ENCODE data around the gene MCAM. TPM values are rescaled to one million over a fixed set of nuclear protein-coding genes. Genes with fewer than 3 reads are reported as not detected.

Gene MCAM
- total RNA-seq, 1 donor from 2014 or later: 10.6 TPM

DNA sequence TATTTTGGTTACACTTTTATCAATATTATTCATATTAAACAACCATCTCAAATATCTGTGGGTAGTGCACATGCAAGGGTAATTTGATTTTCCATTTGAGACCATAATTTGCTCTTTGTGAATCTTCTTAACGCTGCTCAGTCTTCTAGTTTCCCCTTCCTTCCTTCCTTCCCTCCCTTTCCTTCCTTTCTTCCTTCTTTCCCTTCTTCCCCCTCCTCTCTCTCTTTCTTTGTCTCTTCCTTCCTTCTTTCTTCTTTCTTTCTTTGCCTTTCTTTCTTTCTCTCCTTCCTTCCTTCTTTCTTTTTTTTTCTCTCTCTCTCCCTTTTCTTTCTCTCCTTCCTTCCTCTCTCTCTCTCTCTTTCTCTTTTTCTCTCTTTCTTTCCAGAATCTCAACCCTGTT is 13.3 kb upstream of the MCAM start:
- no peak for DNase-seq

DNA sequence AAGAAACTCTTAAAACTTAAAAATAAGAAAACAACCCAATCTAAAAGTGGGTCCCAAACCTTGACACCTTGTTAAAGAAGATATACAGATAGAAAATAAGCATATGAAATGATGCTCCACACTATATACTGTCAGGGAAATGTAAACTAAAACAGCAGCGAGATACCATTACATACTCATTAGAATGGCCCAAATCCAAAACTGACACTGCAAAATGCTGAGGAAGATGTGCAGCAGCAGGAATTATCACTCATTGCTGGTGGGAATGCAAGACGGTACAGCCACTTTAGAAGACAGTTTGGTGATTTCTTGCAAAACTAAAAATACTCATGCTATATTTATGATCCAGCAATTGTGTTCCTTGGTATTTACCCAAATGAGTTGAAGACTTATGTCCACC is 12.4 kb upstream of the MCAM start:
- DNase-seq: no peak

DNA sequence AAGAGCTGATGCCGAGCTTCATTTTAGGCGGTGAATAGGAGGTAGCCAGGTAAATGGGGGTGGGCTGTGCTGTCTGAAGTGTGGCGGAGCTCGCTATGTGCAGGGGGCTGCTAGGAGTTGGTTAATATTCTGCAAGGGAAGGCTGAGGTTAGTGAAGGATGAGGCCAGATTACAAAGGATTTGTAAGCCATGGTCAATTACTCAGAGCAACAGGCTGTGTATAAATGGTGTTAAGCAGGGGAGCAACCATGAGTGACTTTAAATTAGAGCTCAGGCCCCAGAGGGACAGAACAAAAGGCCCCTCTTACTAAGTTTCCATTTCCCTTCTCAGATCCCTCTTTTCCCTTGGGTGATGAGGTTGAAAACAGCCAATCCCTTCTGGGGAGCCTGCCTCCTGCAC is 7.3 kb upstream of the MCAM start:
- DNase-seq: no peak

DNA sequence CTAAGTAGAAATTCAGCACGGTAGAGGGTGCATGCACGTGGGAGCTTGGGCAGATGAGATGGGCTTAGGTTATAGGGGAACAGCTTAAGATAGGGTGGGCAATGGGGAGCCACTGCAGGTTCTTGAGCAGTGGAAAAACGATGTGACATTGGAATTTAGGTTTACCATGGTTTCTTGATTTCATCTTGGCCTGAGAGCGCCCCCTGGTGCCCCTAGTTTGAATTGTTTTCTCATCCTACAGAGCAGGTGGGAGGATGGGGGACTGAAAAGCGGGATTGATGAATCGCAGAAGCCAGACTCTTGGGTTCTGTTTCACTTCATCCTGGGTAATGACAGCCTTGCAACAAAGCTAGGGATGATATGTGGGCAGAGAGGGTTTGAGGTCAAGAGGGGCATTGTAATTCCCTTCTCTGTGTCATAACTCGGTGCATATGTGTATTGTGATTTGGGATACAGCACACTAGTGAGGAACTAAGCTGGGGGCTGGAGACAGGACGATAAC is 6.7 kb upstream of the MCAM start:
- DNase-seq: no peak

DNA sequence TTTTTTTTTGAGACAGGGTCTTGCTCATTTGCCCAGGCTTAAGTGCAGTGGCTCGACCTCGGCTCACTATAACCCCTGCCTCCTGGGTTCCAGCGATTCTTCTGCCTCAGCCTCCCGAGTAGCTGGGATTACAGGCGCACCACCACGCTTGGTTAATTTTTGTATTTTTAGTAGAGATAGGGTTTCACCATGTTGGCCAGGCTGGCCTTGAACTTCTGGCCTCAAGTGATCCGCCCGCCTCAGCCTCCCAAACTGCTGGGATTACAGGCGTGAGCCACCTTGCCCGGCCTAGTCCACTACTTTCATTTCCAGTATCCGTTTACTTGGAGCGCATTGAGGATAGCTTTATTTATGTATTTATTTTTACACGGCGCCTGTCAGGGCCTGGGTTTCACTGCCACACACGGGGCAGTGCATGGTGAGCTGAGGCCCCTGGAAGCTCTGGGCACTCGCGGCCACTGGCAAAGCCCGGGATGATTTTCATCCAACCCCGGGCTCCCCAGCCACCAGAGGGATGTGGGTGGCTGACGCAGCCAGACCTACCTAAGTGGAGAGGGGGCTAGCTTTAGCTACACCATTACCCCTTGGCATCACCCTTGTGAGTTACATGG is 6.1 kb upstream of the MCAM start:
- no peak for DNase-seq

DNA sequence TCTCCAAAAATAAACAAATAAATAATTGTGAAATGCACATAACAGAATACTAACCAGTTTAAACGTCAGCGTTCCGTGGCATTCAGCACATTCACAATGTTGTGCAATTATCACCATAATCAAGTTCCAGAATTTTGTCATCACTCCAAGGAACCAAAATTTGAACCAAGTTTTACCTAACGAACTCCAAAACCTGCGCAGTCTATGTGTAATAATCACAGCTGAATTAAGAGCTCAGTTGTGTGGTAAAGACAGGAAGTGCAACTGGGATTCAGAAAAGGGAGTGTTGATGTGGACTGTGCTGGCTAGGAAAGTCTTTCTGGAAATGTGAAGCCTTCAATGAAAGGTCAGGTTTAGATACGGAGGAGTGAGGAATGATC is 5.4 kb upstream of the MCAM start:
- DNase-seq: no peak

DNA sequence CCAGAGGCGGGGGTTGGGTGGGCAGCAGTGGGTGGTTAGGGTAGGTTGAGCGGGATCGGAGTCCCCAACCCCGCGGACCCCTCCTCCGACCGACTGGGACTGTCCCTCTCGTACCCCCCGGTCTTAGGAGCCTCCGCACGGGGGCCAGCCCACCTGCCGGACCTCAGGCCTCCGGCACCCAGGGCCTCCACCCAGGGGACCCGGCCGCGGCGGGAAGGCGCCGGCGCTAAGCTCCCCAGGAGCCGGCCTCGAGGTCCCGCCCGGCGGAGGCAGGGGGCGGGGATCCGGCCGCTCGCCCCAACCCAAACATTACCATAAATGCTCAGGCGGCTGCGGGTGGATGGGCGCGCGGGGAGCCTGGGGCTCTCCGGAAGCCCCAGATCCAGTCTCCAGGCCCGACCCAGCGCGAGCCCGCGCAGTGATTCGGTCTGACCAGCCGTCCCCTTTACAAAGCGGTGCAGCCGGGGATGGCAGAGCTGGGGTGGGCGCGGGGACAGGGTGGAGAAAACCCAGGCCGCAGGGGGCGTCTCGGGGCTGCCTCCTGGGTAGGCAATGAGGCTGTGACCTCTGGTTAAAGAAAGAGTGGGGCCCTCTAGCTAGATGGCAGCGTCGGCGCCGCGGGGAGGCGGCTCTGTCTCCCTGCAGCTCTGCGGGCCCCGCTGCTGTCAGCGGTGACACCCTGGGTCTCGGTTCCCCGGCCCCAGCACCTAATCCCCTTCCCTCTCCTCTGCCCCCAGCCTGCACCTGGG is 4.0 kb upstream of the MCAM start:
- no peak for DNase-seq

DNA sequence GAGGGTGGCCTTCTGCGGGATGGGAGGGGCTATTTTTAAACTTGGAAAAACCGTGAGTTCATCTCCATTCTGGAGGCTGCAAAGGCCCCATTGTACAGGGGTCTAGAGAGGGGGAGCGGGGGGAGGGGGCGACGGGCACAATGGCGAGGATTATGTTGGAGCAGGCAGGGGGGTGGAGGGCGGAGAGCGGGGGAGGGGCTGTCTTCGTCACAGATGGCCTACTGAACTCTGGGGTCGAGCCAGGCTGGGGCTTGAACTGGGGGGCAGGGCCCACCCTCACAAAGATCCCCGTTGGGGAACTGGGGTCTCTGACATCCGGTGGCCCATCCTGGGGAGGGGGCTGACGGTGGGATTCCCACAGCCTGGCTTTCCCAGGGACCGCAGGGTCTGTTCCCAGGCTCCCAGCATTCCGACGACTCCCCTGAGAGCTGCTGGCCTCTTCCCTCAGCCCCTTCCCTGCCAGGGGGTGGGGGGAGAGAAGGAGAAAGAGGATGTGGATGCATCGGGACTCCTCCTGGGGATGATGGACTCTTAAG is 3.4 kb upstream of the MCAM start:
- DNase-seq: no peak

DNA sequence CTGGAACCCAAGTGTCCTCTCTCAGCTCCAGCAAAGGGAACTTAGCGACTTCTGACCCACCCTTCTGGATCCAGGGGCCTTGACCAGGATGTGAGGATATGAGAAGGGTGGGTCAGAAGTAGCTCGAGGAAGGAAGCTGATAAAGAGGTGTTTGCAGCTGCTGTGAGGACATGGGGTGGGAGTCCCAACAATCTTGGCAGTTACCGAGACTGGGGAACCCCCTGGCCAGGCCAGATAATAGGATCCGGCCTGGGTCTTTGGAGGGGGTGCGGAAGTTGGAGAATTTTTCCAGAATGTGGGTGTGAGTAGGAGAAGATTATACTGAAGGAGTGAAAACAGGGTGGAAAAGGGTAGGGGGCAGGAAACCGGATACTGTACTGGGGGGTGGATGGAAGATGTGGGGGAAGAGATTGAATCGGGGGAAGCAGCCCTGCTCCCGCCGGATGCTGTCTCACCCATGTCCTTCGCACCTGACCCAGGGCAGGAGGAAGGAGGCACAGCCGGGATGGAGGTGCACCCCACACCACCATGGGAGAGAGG is 2.8 kb upstream of the MCAM start:
- DNase-seq: no peak

DNA sequence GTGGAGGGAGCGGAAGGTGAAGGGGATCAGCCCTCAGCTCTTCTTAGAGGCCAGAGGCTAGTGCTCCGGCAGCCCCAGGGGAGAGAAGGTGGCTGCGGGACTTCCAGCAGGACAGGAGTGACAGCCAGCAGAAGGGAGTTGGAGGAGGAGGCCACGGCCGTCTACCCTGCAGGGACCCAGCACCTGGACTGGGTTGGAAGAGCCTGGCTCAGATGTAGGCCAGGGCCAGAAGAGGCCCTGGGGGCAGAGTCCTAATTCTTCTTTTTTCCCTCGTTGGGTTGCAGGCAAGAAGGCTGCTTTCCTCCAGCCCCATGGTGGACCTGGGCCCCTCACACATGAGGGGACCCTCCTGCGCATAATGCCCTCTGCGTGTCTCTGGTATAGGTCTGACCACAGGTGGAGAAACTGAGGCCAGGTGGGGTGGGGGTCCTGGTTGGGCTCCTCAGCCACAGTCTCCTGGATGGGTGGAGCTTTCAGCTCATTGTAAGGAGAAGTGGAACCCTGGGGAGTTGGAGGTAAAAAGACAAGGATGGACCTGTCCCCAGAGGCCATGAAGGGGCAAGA is 2.3 kb upstream of the MCAM start:
- no peak for DNase-seq

DNA sequence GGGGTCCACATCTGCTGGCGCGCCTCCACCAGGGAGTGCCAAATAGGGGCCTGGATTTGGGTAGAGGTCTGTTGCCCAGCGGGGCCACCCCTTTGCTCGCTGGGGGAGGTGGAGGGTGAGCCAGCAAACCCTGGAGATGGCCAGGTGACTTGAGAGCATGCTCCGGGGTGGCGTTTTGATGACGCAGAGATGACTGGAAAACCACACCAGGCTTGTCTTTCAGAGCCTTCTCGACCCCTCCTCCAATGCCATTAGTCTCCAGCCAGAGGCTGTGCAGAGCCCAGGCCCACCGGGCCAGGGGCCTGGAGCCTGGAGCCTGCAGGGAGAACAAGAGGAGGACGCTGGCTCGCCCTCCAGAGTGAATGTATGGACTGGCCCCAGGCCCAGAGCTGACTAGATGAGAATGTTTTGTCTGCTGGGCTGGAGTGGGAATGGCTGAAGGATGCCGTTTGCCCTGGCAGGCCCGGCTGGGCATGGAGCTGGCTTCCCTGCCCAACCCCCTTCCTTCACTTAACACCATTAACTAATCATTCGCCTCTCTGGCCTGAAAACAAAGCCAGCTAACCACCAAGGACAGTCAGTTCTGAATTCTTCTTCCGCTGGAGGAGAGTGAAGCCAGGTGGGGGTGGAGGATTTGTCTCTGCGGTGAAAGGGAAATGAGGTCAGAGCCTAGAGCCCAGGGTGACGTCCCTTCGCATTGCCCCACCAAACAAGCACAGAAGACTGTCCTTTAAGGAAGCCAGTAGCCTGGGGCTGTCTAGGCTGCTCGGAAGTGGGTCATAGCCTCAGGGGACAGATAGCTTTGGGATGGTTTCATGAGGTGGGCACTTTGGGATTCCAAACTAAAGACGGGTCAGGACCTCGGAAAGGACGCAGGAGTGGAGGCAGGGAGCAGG is 1.6 kb upstream of the MCAM start:
- no peak for DNase-seq

DNA sequence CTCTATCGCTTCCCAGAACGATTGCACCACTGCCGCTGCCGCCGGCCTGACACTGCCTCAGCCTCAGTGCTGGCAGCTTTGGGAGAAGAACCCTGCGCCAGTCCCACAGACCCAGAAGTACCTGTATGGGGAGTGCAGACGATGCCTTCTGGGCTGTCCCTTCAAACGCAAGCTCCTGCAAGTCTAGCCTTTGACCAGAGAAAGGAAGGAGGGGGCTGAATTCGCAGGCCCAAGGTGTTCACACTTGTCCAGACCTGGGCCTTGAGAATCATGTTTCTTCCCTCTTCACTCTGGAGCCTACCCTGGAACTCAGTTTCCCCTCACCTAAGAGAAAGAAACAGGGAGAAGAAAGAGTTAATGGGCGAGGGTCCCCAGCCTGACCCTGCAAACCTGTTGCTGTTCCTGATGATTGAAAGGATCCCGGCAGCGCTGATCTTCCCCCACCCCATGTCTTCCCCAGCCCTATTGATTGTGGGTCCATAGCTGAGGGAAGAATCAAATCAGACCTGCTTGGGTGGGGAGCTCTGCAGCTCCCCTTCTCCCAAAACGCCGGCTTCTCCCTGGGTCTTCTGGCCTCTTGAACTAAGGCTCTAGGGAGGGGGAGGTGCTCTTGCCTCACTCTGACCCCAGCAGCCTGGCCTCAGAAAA is 786 bp upstream of the MCAM start:
- DNase-seq: no peak

DNA sequence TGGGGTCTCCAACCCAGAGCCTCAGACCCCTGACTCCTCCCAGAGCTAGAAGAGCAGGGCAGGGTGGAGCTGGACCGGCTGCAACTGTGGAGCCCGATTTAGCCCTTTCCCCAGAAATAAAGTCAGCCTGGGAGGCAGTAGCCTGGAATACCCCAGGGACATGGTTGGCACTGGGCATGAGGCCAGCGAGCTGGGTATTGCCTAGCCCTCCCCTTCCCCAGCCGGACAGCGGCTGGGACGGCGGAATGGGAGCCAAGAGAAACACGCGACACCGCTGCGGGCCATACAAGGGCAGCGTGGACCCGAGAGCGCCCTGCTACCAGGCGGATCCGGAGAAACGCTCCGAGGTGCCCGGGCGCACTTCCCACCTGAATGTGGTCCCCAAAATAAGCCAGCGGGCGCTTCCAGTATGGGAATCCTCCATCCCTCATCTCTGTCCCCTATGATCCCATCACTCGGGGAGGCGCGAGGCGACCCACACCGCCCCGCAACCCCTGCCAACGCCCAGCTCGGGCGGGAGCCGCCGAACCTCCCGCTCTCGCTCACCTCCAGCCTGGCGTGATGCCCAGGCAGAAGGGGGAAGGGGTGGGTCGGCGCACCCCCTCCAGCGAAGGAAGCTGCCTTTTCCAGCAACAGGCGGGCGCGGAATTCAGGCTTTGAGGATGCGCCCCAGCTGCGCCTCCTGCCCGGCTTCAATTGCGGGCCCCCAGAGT is 758 bp downstream of the MCAM start:
- DNase-seq: peak; percentile 58

DNA sequence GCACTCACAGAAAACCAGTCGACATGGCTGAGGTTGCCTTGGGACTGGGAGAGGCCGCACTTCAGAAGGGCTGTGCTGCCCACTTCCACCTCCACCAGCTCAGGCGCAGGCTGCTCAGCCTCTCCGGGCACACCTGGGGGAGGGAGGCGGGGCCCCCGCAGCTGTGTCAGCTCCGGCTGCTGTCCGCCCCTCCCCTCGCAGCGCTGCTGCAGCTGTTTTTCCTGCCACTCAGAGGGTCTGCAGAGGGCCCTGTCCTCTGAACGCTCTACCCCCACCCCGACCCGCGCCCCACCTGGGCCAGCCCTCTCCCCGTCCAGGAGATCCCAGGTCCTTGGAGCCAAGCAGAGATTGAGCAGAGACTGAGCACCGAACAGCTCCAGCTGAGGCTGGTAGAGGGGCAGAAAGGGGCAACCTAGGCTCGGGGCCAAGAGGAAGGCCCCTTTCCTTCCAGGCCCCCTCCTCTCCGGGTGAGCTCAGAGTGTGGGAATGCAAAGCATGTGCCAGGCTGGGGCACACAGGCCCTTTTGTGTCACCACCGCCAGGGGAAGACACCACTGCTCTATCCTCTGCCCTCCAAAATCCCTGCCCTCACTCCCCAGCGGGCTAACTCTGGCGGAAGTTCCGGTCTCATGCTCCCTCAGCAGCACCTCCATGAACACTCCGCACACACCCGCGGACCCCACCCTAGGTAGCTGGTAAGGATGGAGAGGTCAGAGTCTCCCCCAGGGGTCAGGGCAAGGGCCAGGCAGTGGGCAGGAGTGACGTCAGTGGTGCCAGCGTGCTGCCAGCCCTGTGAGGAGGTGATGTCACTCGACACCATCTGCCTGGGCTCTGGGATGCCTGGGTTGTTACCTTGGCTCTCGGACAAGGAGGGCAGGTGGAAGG is 1.6 kb downstream of the MCAM start:
- no peak for DNase-seq

DNA sequence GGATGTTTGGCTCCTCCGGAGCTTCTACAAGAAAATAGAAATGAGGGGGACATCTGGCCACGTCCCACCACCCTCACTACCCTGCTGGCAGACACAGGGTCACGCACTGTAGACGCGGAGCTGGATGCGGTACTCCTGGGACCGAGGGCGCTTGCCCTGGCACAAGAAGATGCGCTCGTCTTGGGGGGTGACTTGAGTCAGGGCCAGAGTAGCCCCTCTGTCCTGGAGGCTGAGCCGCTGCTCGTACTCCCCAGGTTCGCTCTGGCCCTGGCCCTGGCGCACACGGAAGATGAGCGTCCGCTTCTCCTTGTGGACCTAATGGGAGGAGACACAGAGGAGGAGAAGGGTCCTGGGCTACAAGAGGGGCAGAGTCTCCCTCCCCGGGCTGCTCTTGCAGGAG is 2.2 kb downstream of the MCAM start:
- DNase-seq: no peak

DNA sequence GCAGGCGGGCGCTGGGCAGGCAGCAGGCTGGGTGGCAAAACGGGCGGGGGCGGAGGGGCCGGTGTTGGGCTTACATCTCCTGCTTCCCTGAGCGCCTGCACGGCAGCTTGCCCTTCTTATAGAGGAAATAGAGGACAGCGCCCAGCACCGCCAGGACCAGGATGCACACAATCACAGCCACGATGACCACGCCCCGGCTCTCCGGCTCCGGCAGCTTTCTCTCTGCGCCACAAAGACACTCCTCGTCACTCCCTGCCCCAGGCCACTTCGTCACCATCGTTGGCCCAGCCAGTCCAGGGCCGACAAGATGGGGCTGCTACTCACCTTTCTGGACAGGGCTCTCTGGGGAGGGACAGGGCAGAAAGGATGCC is 6.3 kb downstream of the MCAM start:
- DNase-seq: no peak

DNA sequence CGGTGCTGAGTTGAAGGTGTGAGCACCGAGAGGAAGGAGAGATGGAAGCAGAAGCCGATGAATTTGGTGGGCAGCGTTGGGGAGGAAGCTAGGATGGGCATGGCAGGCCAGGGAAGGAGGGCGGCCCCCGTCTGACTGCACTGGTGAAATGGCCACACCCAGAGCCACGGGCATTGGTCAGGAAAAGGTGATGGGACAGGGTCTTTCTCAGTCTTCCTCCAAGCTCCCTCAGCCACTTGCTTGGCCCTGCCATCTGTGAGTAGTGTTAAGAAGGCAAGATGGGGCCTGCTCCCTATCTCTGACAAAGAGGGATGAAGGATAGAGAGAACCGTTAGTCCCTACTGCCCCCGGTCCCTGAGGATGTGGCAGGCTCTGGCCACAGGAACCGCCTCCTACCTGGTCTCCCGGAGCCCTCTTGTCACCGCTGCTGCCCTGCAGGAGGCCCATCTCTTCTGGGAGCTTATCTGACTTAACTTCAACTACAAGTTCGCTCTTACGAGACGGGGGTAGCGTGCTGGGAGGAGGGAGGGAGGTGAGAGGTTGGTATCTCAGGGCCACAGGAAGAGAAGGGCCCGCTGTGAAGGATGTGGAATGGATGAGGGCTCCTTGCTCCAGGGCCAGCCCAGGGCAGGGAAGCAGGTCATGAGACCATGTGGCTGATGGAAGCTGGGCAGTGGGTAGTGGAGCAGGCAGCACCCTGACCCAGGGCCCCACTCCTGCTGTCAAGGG is 6.8 kb downstream of the MCAM start:
- DNase-seq: no peak

DNA sequence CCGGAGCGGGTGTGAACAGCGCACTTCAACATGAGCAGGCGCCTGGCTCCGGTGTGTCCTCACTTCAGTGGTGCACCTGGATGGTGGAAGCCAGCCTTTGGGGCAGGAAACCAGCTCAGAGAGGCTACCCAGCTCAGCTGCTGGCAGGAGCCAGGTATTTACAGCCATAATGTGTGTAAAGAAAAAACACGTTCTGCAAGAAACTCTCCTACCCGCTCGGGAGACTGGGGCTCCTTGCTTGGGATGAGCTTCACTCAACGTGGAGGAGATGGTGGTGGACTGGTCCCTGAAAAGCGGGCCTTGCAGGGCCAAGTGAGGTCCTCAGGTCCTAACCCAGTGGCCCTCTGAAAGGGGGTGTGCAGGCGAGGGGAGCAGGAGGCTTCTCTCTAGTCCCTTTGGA is 7.5 kb downstream of the MCAM start:
- no peak for DNase-seq

DNA sequence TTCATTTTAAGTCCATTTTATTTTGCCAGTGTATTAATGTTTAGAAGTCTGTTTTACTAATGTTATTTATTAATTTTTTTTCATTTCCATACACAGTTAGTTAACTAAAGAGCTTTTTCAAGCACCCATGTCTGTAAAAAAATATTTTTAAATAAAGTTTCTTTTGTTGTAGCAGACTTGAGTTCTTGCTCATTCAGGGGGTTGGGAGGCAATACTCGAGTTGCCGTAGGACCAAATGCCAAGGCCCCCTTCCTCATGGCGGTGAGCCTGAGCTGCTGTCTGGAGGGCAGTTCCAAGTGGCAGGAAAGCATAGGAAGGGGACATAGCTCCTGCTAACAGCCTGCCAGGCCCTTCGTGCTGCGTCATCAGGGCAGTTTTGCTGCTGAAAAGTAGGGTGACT is 9.0 kb downstream of the MCAM start:
- DNase-seq: no peak

Measured in occipital lobe (tissue), 2 donors.